Measurements from ENCODE around the gene JMJD8. TPM values are rescaled to one million over a fixed set of nuclear protein-coding genes. Genes with fewer than 3 reads are reported as not detected.

Gene JMJD8
- total and polyA plus RNA-seq, 7 donors, result 19.1 to 63.5 (median 25.5) TPM

DNA sequence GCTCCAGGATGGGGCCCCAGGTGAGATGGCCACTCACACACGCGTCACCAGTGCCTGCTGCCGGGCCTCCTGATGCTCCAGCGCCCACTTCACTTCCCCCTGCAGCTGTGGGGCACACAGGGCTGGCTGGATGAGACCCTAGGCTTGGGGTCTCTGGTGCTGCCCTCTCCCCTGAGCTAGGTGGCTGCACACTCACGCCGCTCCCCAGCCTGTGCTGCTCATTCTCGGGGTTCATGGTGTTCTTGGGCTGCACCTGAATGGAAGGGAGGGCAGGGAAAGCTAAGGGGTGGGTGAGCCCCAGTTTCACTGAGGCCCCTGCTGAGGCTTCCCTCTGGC lies 40.9 kb upstream of the JMJD8 start:
- H3K9me3 ChIP-seq, result no peaks in the 10 kb centered on the region
- H3K27ac ChIP-seq, result no peak overlapping the region
- DNase-seq, result no peak
- no peak overlapping the region for H3K4me3 ChIP-seq
- TF ChIP-seq, protein P1, sequence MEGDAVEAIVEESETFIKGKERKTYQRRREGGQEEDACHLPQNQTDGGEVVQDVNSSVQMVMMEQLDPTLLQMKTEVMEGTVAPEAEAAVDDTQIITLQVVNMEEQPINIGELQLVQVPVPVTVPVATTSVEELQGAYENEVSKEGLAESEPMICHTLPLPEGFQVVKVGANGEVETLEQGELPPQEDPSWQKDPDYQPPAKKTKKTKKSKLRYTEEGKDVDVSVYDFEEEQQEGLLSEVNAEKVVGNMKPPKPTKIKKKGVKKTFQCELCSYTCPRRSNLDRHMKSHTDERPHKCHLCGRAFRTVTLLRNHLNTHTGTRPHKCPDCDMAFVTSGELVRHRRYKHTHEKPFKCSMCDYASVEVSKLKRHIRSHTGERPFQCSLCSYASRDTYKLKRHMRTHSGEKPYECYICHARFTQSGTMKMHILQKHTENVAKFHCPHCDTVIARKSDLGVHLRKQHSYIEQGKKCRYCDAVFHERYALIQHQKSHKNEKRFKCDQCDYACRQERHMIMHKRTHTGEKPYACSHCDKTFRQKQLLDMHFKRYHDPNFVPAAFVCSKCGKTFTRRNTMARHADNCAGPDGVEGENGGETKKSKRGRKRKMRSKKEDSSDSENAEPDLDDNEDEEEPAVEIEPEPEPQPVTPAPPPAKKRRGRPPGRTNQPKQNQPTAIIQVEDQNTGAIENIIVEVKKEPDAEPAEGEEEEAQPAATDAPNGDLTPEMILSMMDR (IDR thresholded peaks at IDR 0.05), result no peak
- H3K4me1 ChIP-seq, result peaks cover 23% of the 10 kb centered on the region
- ATAC-seq, result no peak
- peaks cover 0 to 40% (median 19%) of the 10 kb centered on the region in 3 donors for H3K27me3 ChIP-seq (ENCODE audit: insufficient read depth in 3 of 3, low read length in 2 of 3)
- peaks cover 0 to 14% of the 10 kb centered on the region in 2 donors for H3K36me3 ChIP-seq (ENCODE audit: insufficient read depth in 1 of 2, low read depth in 1 of 2)
- intact Hi-C loops (cut with DNase I), result no loop called here
- 70 to 77% (median 73%) methylated on average over 7 of the region's 7 CpGs for WGBS, 3 donors

DNA sequence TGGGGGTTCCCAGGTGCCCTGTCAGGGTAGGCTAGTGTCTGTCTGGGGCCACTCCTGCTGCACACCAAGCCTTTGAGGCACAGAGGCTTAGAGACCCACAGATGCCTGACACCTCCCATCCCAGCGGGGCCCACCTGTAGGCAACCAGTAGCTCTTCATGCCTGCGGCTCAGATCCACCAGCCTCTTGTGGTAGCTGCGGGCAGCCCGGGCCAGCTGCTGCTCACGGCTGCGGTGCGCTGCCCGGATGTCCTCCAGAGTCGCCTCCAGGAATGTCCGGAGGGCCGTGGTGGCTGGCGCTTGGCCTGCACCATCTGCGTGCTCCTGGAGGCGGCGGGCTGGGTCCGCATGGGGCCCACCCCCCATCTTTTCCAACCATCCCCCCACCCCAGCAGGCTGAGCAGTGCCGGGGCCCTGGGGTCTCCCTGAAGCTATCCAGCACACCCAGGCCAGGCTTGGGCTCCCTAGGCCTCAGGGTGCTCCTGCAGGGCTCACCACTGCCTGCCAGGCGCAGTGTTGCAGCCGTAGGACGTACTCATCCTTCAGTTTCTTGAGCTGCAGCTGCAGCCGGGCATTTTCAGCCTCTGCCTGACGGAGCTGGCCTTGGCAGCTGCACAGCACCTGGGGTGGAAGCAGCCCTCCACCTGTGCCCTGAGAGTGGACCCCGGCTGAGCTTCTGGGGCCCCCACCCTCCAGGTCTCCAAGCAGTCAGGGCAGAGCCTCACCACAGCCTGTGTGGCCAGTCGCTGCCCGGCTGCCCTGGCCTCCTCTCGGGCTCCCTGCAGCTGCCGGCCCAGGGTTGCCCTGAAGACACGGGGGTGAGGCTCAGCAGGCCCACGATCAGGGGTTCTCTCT lies 40.3 kb upstream of the JMJD8 start:
- Histone ChIP-seq H3K27ac (no peak overlapping the region), H3K9me3 (no peaks in the 10 kb centered on the region), H3K36me3 (ENCODE audit: insufficient read depth in 1 of 2, low read depth in 1 of 2) (peaks cover 0 to 9% of the 10 kb centered on the region in 2 donors), H3K27me3 (ENCODE audit: insufficient read depth in 3 of 3, low read length in 2 of 3) (peaks cover 0 to 38% (median 19%) of the 10 kb centered on the region in 3 donors), H3K4me1 (peaks cover 27% of the 10 kb centered on the region), H3K4me3 (no peak overlapping the region)
- TF ChIP-seq, protein P1 (IDR thresholded peaks at IDR 0.05), result no peak
- no peak for ATAC-seq
- intact Hi-C loops (cut with DNase I), result no loop called here
- 23 to 38% (median 27%) methylated on average over 28 to 29 of the region's 29 CpGs for WGBS, 3 donors
- no peak for DNase-seq

DNA sequence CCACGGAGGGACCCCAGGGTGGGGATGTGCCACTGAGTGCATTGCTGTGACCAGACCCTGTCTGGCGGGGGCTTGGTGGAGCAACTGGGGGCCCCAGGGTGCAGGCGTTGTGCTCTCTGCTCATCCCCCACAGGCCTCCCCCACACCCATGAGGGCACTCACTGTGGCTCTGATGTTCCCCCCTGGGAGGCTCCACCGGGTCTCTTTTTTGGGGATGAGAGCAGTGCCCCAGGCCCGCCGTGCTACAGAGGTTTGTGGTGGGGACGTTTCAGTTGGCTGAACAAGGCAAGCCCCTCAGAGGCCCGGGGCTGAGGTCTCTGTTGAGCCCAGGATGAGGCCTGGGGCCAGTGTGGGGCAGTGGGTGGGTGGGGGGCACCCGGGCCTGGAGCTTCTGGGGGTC lies 39.6 kb upstream of the JMJD8 start:
- peaks cover 0 to 9% of the 10 kb centered on the region in 2 donors for H3K36me3 ChIP-seq (ENCODE audit: insufficient read depth in 1 of 2, low read depth in 1 of 2)
- no peaks in the 10 kb centered on the region for H3K9me3 ChIP-seq
- H3K27ac ChIP-seq, result no peak overlapping the region
- intact Hi-C loops (cut with DNase I), result no loop called here
- 72 to 75% (median 73%) methylated on average over 9 of the region's 9 CpGs for WGBS, 3 donors
- no peak overlapping the region for H3K4me3 ChIP-seq
- ATAC-seq (no peak), DNase-seq (no peak)
- peaks cover 27% of the 10 kb centered on the region for H3K4me1 ChIP-seq
- peaks cover 0 to 31% (median 19%) of the 10 kb centered on the region in 3 donors for H3K27me3 ChIP-seq (ENCODE audit: insufficient read depth in 3 of 3, low read length in 2 of 3)
- TF ChIP-seq, protein P1 (IDR thresholded peaks at IDR 0.05), result no peak

DNA sequence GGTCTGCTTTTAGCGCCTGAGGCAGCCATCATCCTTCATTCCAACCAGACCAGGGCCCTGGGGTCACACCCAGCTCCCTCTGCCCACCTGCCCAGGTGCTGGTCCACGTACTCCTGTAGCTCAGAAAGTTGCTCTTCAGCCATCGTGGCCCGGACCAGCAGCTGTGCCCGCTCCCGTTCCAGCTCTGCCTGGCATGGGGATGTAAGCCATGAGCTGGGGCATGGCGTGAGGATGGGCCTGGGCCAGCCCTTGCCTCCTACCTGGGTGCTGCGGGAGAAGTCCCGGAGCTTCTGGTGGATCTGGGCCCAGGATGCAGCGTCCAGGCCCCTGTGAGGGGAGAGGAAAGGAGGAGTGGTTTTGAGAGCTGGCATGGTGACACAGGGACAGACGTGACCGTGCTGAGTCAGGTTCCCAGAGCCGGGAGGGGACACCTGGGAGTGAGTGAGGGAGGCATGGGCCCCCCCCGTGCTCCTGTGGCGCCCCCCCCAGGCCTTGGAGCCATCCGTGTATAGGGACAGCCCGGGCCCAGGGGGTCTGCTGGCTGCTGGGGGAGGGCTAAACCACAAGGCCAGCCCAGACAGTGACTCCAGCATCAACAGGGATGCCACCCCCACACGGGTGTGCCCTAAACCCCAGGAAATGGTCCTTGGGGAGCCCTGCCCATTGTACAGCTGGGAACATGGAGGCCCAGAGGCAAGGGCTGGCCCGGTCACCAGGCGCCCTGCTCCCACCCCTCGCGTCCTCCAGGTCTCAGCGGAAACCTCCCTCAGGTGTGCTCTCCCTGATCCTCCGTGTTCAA lies 38.9 kb upstream of the JMJD8 start:
- peaks cover 27% of the 10 kb centered on the region for H3K4me1 ChIP-seq
- 80 to 81% (median 80%) methylated on average over 23 to 24 of the region's 24 CpGs for WGBS, 3 donors
- ATAC-seq, result no peak

More for the DNA sequence above, 38.9 kb upstream of the JMJD8 start:
- Histone ChIP-seq H3K4me3 (no peak overlapping the region), H3K9me3 (no peaks in the 10 kb centered on the region), H3K27me3 (ENCODE audit: insufficient read depth in 3 of 3, low read length in 2 of 3) (peaks cover 0 to 26% (median 16%) of the 10 kb centered on the region in 3 donors), H3K36me3 (ENCODE audit: insufficient read depth in 1 of 2, low read depth in 1 of 2) (peaks cover 0 to 9% of the 10 kb centered on the region in 2 donors), H3K27ac (no peak overlapping the region)
- DNase-seq, result no peak
- intact Hi-C loops (cut with DNase I), result no loop called here
- TF ChIP-seq, protein P1 (IDR thresholded peaks at IDR 0.05), result no peak

Data from psoas muscle (tissue), 8 donors.